Thymus (tissue), 11 donors: Measurements from ENCODE around the gene EDIL3. TPM values are rescaled to one million over a fixed set of nuclear protein-coding genes. Genes with fewer than 3 reads are reported as not detected.

Experiments used
- DNase-seq, 9 donors: peaks; one replicate each; pipeline ENCODE4 v3.0.0-alpha.2; 2013; ENCODE audit warnings: low spot score in 9 of 9, low read depth in 6 of 9, missing footprints in 1 of 9
- H3K27ac ChIP-seq, 2 donors: one replicate each; pipeline ENCODE4 v1.5.1; 2013; ENCODE audit warnings: control low read depth in 1 of 2, low read depth in 1 of 2, low read length in 1 of 2, mild to moderate bottlenecking in 1 of 2, moderate library complexity in 1 of 2
- H3K27me3 ChIP-seq, 2 donors: one replicate each; pipeline ENCODE4 v1.5.1; 2013; ENCODE audit warnings: low read length in 1 of 2; ENCODE audit not compliant: control insufficient read depth in 2 of 2, insufficient read depth in 1 of 2
- H3K36me3 ChIP-seq, 2 donors: one replicate each; pipeline ENCODE4 v1.5.1; 2013; ENCODE audit warnings: low read length in 1 of 2, mild to moderate bottlenecking in 1 of 2, moderate library complexity in 1 of 2; ENCODE audit not compliant: control insufficient read depth in 2 of 2, insufficient read depth in 2 of 2
- H3K4me1 ChIP-seq, 2 donors: one replicate each; pipeline ENCODE4 v1.5.1; 2013; ENCODE audit warnings: low read length in 2 of 2; ENCODE audit not compliant: control insufficient read depth in 2 of 2, insufficient read depth in 2 of 2
- H3K4me3 ChIP-seq, 2 donors: one replicate each; pipeline ENCODE4 v1.5.1; 2013; ENCODE audit warnings: low read length in 2 of 2, control low read depth in 1 of 2, mild to moderate bottlenecking in 1 of 2
- H3K9me3 ChIP-seq, 2 donors: one replicate each; pipeline ENCODE4 v1.5.1; 2013; ENCODE audit warnings: low read length in 1 of 2, mild to moderate bottlenecking in 1 of 2; ENCODE audit not compliant: control insufficient read depth in 2 of 2, insufficient read depth in 1 of 2
- WGBS: extraction: QIAGEN DNeasy Blood & Tissue Kit; methylation state at CpG from one replicate; pipeline ENCODE4 v1.1.7; 2013; 5-methylcytosine and 5-hydroxymethylcytosine counted together
- polyA plus RNA-seq: library from polyadenylated mRNA; stranded (reverse); fragments of 200-250 nt; gene quantifications from one replicate; pipeline ENCODE4 v1.2.3, GENCODE V29; 2013
- total RNA-seq: library from RNA; stranded (reverse); fragments of 120-200 nt; gene quantifications from one replicate; pipeline ENCODE4 v1.2.4, GENCODE V29; 2013
- donor health status: healthy.

EDIL3 gene
- total and polyA plus RNA-seq, 2 donors = 0.52 to 2.9 TPM

DNA sequence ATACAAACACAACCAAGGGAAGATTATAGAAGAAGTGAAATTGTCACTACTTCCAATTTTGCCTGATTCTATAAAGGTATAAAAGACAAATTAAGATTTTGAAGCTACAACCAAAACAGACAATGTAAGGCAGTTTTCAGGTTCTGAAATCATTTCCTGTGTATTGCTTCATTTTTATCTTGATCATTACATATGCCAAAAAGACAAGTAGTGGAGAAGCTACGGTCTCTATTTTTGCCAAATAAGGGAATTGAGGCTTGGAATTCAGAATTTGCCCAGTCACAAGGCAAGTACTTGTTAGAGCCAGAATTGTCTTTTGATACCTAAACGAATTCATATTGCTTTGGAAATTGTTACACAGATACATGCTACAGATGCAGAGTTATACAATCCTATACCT lies 20.6 kb downstream of the EDIL3 start:
- Histone ChIP-seq H3K27ac (no peak overlapping the region), H3K27me3 (no peaks in the 10 kb centered on the region), H3K36me3 (no peaks in the 10 kb centered on the region), H3K4me3 (no peak overlapping the region), H3K4me1 (no peaks in the 10 kb centered on the region), H3K9me3 (no peaks in the 10 kb centered on the region)
- 83% methylated on average over 2 of the region's 2 CpGs for WGBS
- DNase-seq = no peak

DNA sequence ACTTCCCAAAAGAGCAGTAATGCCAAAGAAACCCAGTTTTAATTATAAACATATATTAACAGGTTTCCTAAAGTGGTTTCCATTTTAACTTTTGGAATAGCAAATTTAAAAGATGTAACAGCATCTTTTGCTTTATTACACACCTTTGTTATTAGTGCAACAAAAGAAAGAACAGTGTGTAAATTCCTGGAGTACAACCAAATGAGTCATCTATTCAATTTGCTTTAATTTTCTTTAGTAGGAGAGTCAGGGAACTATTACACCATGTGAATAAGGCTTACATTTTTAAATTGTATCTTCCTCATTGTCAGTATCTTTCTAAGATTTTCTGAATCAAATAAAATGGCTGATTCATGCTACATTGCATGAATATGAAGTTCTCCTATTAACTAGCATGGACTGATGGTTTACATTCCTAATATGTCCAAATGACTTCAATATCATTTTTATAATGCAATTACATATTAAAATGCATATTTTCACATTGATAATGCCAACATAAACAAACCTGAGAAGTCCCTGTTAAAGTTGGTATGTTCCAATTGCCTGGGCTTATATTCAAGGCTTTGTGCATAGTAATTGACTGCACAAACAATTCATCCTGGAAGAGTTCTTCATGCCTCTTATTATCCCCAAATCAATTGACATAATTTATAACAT lies 22.5 kb downstream of the EDIL3 start:
- no peaks in the 10 kb centered on the region for H3K36me3 ChIP-seq
- no peaks in the 10 kb centered on the region for H3K27me3 ChIP-seq
- no peaks in the 10 kb centered on the region for H3K9me3 ChIP-seq
- no peaks in the 10 kb centered on the region for H3K4me1 ChIP-seq
- no peak overlapping the region for H3K27ac ChIP-seq
- no peak for DNase-seq
- H3K4me3 ChIP-seq = no peak overlapping the region

DNA sequence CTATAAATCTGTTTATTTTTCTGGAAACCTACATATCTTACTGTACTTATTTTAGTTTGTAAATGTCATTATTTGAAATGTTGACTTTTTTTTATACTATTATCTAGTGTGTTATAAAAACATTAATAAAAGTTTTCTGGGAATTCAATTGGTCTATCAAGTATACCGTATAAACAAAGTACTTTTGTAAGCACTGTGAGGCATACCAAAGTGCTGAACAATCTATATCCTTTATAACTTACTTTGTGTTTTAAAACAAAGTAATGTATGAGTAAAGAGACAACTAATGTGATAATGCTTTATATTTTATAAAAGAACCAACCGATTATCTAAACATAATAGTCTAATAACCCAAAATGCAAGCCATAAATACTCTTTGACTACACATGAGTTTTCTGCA lies 23.1 kb downstream of the EDIL3 start:
- H3K4me1 ChIP-seq = no peaks in the 10 kb centered on the region
- WGBS = 95% methylated on average over 2 of the region's 2 CpGs
- no peaks in the 10 kb centered on the region for H3K9me3 ChIP-seq
- no peak overlapping the region for H3K27ac ChIP-seq
- no peak overlapping the region for H3K4me3 ChIP-seq
- no peaks in the 10 kb centered on the region for H3K27me3 ChIP-seq
- no peaks in the 10 kb centered on the region for H3K36me3 ChIP-seq
- no peak for DNase-seq

DNA sequence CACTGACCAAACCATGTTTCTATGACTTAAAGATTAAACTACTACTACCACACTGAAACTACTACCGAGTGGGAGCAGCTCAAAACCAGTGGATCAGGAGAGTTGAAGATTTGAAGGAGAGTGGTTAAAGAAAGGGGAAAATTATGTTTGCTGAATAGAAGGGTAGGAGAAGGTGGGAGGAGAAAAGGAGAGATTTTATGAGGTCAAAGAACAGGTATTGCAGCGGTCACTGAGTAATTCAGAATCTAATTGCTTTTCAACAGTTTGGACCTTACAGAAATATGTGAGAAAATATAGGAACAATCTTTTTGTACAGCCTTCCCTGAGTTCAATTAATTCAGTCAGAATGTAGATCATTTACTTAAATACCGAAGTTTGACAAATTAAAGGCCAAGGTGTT lies 24.6 kb downstream of the EDIL3 start:
- DNase-seq = no peak
- no peak overlapping the region for H3K4me3 ChIP-seq
- H3K27ac ChIP-seq = no peak overlapping the region
- H3K27me3 ChIP-seq = no peaks in the 10 kb centered on the region
- no peaks in the 10 kb centered on the region for H3K9me3 ChIP-seq
- H3K4me1 ChIP-seq = no peaks in the 10 kb centered on the region
- 95% methylated on average over 3 of the region's 3 CpGs for WGBS
- H3K36me3 ChIP-seq = no peaks in the 10 kb centered on the region

DNA sequence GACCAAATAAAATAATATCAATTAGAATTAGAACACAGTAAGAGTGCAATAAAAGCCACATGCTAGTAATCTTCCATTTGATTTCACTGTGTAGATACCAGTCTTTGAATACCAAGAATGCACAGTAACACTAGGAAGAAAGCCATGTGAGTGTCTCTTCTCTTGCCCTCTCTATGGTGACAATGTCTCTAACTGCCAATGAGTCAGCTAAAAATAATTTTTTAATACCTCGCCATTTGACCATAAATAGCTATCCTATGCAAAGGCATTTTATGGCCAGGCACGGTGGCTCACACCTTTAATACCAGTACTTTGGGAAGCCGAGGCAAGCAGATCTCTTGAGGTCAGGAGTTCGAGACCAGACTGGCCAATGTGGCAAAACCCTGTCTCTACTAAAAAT lies 30.6 kb downstream of the EDIL3 start:
- Histone ChIP-seq H3K4me3 (no peak overlapping the region), H3K4me1 (no peaks in the 10 kb centered on the region), H3K36me3 (no peaks in the 10 kb centered on the region), H3K27ac (no peak overlapping the region), H3K27me3 (no peaks in the 10 kb centered on the region), H3K9me3 (no peaks in the 10 kb centered on the region)
- no peak for DNase-seq
- WGBS = 94% methylated on average over 4 of the region's 4 CpGs

DNA sequence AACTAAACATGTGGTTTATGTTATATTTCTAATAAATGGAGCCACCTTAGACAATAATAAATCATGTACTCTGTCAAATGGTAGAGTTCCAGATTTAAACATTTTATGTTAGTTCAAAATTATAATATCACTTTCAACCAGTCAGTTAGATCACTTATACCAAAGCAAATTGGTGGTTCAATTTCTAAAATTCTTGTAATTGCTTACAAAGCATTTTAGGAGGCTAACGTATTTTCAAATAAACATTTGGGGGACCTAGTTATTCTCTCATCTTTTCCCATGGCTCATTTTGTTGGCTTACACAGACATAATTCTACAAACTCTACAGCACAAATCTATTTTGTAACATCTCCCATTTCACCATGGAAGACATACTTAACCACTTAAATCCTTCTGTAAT lies 39.9 kb downstream of the EDIL3 start:
- no peak for DNase-seq
- no peaks in the 10 kb centered on the region for H3K9me3 ChIP-seq
- H3K27me3 ChIP-seq = no peaks in the 10 kb centered on the region
- WGBS = 95% methylated on average over 1 of the region's 1 CpG
- H3K4me1 ChIP-seq = no peaks in the 10 kb centered on the region
- H3K36me3 ChIP-seq = no peaks in the 10 kb centered on the region
- no peak overlapping the region for H3K4me3 ChIP-seq
- no peak overlapping the region for H3K27ac ChIP-seq

DNA sequence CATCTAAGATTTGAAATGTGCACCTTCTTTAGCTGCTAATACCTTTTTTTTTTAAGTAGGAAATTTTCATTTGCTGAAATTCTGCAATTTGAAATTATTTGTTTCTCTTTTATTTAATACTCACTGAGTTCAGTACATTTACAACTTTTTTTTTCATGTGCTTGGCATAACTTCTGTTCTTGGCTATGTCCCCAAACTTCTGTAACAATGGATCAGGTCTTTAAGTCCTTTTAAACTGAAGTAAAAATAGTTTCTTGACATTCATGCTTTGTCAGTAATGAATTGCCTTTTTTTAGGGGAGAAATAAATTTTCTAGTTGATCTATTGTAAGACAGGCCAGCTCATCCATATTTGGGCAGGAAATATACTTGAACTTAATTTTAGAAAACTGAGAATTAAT lies 41.5 kb downstream of the EDIL3 start:
- H3K4me1 ChIP-seq = no peaks in the 10 kb centered on the region
- no peaks in the 10 kb centered on the region for H3K36me3 ChIP-seq
- no peaks in the 10 kb centered on the region for H3K9me3 ChIP-seq
- H3K27me3 ChIP-seq = no peaks in the 10 kb centered on the region
- no peak for DNase-seq
- H3K27ac ChIP-seq = no peak overlapping the region
- no peak overlapping the region for H3K4me3 ChIP-seq

DNA sequence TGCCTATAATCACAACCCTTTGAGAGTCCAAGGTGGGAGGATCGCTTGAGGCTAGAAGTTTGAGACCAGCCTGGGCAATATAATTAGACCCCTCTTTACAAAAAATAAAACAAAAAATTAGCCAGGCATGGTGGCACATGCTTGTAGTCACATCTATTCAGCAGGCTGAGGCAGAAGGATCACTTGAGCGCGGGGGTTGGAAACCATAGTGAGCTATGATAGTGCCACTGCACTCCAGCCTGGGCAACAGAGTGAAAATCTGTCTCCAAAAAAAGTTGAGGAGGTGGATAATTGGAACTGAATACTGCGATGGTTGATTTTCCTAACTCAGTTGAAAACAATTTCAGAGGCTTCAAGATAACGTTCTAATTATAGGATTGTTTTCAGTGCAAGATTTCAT lies 52.6 kb downstream of the EDIL3 start:
- WGBS = 78% methylated on average over 5 of the region's 5 CpGs
- H3K36me3 ChIP-seq = no peaks in the 10 kb centered on the region
- no peak for DNase-seq
- no peaks in the 10 kb centered on the region for H3K27me3 ChIP-seq
- no peak overlapping the region for H3K4me3 ChIP-seq
- no peak overlapping the region for H3K27ac ChIP-seq
- no peaks in the 10 kb centered on the region for H3K9me3 ChIP-seq
- no peaks in the 10 kb centered on the region for H3K4me1 ChIP-seq

DNA sequence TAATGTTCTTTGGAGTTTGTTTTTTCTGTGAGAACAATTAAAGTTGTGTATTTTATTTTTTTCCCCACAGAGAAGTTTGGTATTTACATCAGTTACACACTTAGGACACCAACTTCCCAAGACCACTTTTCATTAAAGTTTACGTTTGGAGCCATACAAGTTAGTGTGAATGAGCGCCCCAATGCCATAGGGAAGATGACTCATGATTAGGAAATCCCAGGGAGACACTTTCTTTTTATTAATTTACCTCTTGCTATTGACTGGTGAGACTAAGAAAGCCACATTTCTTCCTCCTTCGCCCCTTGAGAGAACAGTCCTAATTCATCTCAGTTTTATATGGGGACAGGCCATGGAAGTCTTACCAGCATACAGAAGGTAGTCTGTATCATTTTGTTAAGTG lies 57.1 kb downstream of the EDIL3 start:
- Histone ChIP-seq H3K4me1 (no peaks in the 10 kb centered on the region), H3K36me3 (no peaks in the 10 kb centered on the region), H3K27me3 (no peaks in the 10 kb centered on the region), H3K9me3 (no peaks in the 10 kb centered on the region), H3K4me3 (no peak overlapping the region), H3K27ac (no peak overlapping the region)
- 96% methylated on average over 3 of the region's 3 CpGs for WGBS
- no peak for DNase-seq

DNA sequence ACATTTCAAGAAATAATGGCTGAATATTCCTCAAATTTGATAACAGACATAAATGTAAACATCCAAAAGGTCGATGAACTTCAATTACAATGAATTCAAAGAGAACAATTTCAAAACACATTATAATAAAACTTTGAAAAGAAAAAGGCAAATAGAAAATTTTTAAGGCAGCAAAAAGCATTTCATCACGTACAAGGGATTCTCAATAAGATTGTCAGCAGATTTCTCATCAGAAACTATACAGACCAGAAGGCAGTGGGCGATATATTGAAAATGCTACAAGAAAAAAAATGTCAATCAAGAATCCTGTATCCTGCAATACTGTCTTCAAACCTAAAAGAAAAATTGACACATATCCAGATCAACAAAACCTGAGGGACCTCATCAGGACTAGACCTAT lies 62.0 kb downstream of the EDIL3 start:
- H3K27me3 ChIP-seq = no peaks in the 10 kb centered on the region
- DNase-seq = no peak
- no peaks in the 10 kb centered on the region for H3K36me3 ChIP-seq
- no peaks in the 10 kb centered on the region for H3K4me1 ChIP-seq
- H3K9me3 ChIP-seq = no peaks in the 10 kb centered on the region
- no peak overlapping the region for H3K4me3 ChIP-seq
- no peak overlapping the region for H3K27ac ChIP-seq
- WGBS = 92% methylated on average over 3 of the region's 3 CpGs
